ENCODE measurements around the gene SMIM24.

Gene SMIM24

DNA sequence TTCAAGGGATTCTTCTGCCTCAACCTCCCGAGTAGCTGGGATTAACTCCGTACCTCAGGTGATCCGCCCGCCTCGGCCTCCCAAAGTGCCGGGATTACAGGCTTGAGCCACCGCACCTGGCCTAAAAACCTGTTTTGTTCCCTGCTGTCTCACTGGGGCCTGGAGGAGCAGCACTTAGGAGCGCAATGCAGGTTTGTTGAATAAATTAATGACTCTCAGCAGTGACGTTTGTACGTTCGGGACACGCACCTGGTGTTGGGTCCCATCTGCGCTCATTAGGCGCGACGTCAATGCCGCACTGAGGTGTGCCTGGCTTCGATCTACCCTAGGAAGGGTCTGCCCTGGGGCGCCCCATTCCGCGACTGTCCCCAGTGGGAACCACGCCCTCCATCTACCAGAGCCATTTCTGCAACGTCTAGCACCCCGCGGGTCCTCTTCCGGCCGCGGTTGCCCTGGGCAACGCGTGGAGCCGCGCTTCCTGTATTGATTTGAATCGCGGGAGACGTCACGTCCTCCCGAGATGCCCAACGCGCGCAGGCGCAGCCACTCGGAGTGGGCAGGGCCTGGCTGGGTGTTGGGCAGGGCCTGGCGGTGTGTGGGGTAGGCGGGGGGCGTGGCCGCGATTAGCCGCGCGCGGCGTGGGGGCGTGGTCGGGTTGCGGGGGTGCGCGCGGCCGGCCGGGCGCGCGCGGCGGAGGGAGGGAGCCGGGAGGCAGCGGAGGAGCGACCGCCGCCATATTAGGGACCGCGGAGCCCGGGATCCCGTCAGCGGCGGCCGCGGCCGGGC, 25.5 kb upstream of the SMIM24 start, which contains the start of gene FZR1:
FZR1 (plus strand) TSS at position 714 of the 786 bp plus-strand sequence. CDS start 16,679 bp downstream, outside the sequence.
- H3K27ac ChIP-seq (ENCODE audit: low read length): peak within 1 kb of the TSS; percentile 66
- peaks cover 12% of the 10 kb centered on the region for H3K36me3 ChIP-seq (ENCODE audit: insufficient read depth, low read depth, low read length)
- H3K9ac ChIP-seq (ENCODE audit: low read depth, low read length): peak within 1 kb of the TSS; percentile 82
- H3K27me3 ChIP-seq (ENCODE audit: insufficient read depth, low read length): no peaks in the 10 kb centered on the region
- H3K4me1 ChIP-seq (ENCODE audit: insufficient read depth, low read length): no peaks in the 10 kb centered on the region
- H3K4me3 ChIP-seq (ENCODE audit: low read length): peak within 1 kb of the TSS; percentile 76
- no peaks in the 10 kb centered on the region for H3K9me3 ChIP-seq (ENCODE audit: insufficient read depth, low read depth, low read length)

DNA sequence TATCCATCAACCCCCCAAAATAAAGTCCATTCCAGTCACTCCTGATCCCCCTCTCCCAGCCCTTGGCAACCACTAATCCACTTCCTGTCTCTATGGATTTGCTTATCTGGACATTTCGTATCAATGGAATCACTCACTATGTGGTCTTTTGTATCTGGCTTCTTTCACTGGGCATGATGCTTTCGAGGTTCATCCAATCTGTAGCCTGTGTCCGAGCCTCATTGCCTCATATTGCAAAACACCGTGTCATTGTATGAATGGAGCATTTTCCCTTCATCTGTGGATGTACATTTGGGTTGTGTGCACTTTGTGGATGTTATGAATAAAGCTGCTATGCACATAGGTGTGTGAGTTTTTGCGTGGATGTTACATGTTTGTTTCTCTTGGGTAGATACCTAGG, 24.4 kb upstream of the SMIM24 start:
- no peaks in the 10 kb centered on the region for H3K9me3 ChIP-seq (ENCODE audit: insufficient read depth, low read depth, low read length)
- no peak overlapping the region; the same call in 1 of the 2 replicates for H3K4me3 ChIP-seq (ENCODE audit: low read length)
- H3K9ac ChIP-seq (ENCODE audit: low read depth, low read length): peak overlapping the region; percentile 82; the same call in 1 of the 2 replicates
- peaks cover 3% of the 10 kb centered on the region for H3K36me3 ChIP-seq (ENCODE audit: insufficient read depth, low read depth, low read length)
- no peaks in the 10 kb centered on the region for H3K27me3 ChIP-seq (ENCODE audit: insufficient read depth, low read length)
- H3K4me1 ChIP-seq (ENCODE audit: insufficient read depth, low read length): no peaks in the 10 kb centered on the region
- no peak overlapping the region for H3K27ac ChIP-seq (ENCODE audit: low read length)

- H3K27ac ChIP-seq (ENCODE audit: low read length): no peak overlapping the region
- no peaks in the 10 kb centered on the region for H3K27me3 ChIP-seq (ENCODE audit: insufficient read depth, low read length)
- no peaks in the 10 kb centered on the region for H3K36me3 ChIP-seq (ENCODE audit: insufficient read depth, low read depth, low read length)
- H3K4me3 ChIP-seq (ENCODE audit: low read length): no peak overlapping the region
- no peak overlapping the region for H3K9ac ChIP-seq (ENCODE audit: low read depth, low read length)
- no peaks in the 10 kb centered on the region for H3K9me3 ChIP-seq (ENCODE audit: insufficient read depth, low read depth, low read length)
- H3K4me1 ChIP-seq (ENCODE audit: insufficient read depth, low read length): no peaks in the 10 kb centered on the region
Measured at GRCh38 chr19:3503036-3503572, 22.8 kb upstream of the SMIM24 start.

- H3K4me3 ChIP-seq (ENCODE audit: low read length): no peak overlapping the region
- H3K27ac ChIP-seq (ENCODE audit: low read length): no peak overlapping the region
Measured at GRCh38 chr19:3501780-3502179, 21.5 kb upstream of the SMIM24 start.

DNA sequence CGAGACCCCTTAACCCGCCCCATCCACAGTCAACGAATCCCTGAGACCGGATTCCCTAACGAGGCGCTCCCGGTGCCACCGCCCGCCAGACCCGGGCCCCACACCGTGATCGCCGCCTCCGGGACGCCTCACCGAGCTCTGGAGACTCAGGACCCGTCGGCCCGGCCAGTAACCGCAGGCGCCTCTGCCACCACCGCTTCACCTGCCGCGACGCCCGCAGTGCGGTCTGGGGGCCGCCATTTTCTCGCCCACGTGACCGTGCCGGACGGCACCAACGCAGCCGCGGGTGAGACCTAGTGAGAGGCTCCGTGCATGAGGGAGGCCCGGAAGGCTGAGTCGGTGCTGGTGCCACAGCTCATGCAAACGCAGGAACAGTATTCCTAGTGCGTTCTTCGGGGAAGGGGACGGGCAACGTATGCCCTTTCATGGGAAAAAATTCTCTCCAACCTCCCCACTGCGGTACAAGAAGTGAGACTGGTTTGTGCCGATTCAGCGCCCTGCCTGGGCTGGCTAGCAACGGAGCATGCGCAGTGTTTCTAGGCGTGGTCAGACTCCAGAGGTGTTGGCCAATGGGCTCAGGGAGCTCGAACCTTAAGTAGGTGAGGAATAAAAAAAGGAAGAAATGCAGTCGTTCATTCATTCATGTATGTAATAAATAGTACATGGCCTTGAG, 20.2 kb upstream of the SMIM24 start, which contains the start of gene DOHH:
DOHH (minus strand) TSS at position 246 of the 673 bp plus-strand sequence. CDS start 3,860 bp downstream, outside the sequence.
- Histone ChIP-seq H3K36me3 (ENCODE audit: insufficient read depth, low read depth, low read length) (peaks cover 18% of the 10 kb centered on the region; the same call in 1 of the 2 replicates), H3K27me3 (ENCODE audit: insufficient read depth, low read length) (no peaks in the 10 kb centered on the region), H3K4me3 (ENCODE audit: low read length) (peak within 1 kb of the TSS; percentile 97), H3K4me1 (ENCODE audit: insufficient read depth, low read length) (no peaks in the 10 kb centered on the region), H3K9ac (ENCODE audit: low read depth, low read length) (peak within 1 kb of the TSS; percentile 100), H3K27ac (ENCODE audit: low read length) (peak within 1 kb of the TSS; percentile 99), H3K9me3 (ENCODE audit: insufficient read depth, low read depth, low read length) (no peaks in the 10 kb centered on the region)

More at GRCh38 chr19:3501780-3502179, 21.5 kb upstream of the SMIM24 start:
- H3K9ac ChIP-seq (ENCODE audit: low read depth, low read length): no peak overlapping the region
- no peaks in the 10 kb centered on the region for H3K27me3 ChIP-seq (ENCODE audit: insufficient read depth, low read length)
- no peaks in the 10 kb centered on the region for H3K9me3 ChIP-seq (ENCODE audit: insufficient read depth, low read depth, low read length)
- H3K4me1 ChIP-seq (ENCODE audit: insufficient read depth, low read length): no peaks in the 10 kb centered on the region
- H3K36me3 ChIP-seq (ENCODE audit: insufficient read depth, low read depth, low read length): 0 out of 2 replicates have a peak, but pooled peaks cover 6% of the 10 kb centered on the region

DNA sequence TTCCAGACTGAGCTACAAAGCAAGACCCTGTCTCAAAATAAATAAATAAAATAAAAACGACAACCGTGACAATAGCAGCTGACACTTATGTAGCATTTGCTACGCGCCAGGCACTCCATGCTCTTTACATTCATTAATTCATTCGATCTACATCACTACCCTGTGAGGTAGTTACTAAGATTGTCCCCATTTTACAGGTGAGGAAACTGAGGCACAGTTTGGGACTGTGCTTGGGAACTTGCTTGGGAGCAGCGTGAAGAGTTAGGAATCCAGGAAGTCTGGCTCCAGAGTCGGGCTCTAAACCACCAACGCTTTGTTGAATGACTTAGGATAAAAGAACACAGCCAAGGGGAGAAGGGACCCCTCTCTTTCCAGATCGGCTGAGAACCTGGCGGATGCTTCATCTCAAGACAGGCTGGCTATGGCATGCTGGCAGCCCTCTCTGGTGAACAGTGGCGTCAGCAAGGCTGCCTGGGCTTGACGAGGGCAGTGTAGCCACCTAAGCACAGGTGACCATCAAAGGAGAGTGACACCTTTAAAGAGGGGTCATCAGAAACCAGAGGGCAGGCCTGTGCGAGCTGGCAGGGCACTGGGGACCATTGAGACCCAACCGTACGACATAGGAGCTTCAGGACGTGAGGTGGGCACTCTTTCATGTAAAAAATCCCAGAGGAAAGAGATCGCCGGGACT, 19.6 kb upstream of the SMIM24 start:
- Histone ChIP-seq H3K4me1 (ENCODE audit: insufficient read depth, low read length) (no peaks in the 10 kb centered on the region), H3K27ac (ENCODE audit: low read length) (peak overlapping the region; percentile 40), H3K4me3 (ENCODE audit: low read length) (peak overlapping the region; percentile 97), H3K36me3 (ENCODE audit: insufficient read depth, low read depth, low read length) (peaks cover 23% of the 10 kb centered on the region; the same call in 1 of the 2 replicates), H3K9ac (ENCODE audit: low read depth, low read length) (peak overlapping the region; percentile 100), H3K27me3 (ENCODE audit: insufficient read depth, low read length) (no peaks in the 10 kb centered on the region), H3K9me3 (ENCODE audit: insufficient read depth, low read depth, low read length) (no peaks in the 10 kb centered on the region)

GRCh38 chr19:3497757-3498520, 17.6 kb upstream of the SMIM24 start:
- no peak overlapping the region for H3K4me3 ChIP-seq (ENCODE audit: low read length)
- H3K27me3 ChIP-seq (ENCODE audit: insufficient read depth, low read length): no peaks in the 10 kb centered on the region
- H3K4me1 ChIP-seq (ENCODE audit: insufficient read depth, low read length): no peaks in the 10 kb centered on the region
- no peak overlapping the region for H3K27ac ChIP-seq (ENCODE audit: low read length)
- no peak overlapping the region for H3K9ac ChIP-seq (ENCODE audit: low read depth, low read length)
- H3K9me3 ChIP-seq (ENCODE audit: insufficient read depth, low read depth, low read length): no peaks in the 10 kb centered on the region
- H3K36me3 ChIP-seq (ENCODE audit: insufficient read depth, low read depth, low read length): peaks cover 32% of the 10 kb centered on the region; the same call in 1 of the 2 replicates

DNA sequence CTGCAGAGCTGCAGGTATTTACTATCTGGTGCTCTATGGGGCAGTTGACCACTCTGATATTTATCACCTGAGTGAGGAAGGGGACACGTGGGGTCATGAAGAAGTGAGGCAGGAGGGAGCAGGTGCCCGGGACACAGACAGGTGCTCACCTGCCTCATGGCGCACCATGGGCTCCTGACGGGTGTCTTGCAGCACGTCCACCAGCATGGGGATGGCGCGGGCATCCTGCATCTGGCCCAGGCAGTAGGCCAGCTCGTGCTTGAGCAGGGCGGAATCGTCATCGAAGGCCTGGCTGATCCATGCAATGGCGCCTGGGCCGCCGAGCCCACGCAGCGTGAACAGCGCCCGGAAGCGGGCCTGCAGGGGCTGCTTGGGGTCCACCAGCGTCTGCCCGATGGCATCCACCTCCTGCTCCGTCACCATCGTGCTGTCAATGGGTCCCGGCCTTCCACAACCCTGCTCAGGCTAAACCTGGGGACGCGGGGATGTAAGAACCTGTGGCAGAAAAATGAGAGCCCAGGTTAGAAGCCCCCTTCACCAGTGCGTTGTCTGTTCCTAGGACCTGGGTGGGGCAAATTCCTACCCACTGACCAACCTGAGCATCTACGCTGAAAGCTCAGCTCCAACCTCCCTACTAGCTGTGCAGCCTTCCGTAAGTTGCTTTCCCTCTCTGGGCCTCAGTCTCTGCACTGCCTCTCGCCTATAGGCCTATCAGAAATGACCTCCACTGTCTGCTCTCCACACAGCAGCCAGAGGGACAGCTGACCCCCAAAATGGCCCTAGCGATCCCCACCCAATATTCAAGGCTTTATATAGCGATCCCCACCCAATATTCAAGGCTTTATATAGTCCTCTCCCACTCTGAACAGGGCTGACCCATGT, 16.3 kb upstream of the SMIM24 start:
- no peaks in the 10 kb centered on the region for H3K27me3 ChIP-seq (ENCODE audit: insufficient read depth, low read length)
- no peaks in the 10 kb centered on the region for H3K9me3 ChIP-seq (ENCODE audit: insufficient read depth, low read depth, low read length)
- no peak overlapping the region for H3K4me3 ChIP-seq (ENCODE audit: low read length)
- H3K27ac ChIP-seq (ENCODE audit: low read length): no peak overlapping the region
- H3K4me1 ChIP-seq (ENCODE audit: insufficient read depth, low read length): no peaks in the 10 kb centered on the region
- peaks cover 42% of the 10 kb centered on the region; the same call in 1 of the 2 replicates for H3K36me3 ChIP-seq (ENCODE audit: insufficient read depth, low read depth, low read length)
- H3K9ac ChIP-seq (ENCODE audit: low read depth, low read length): no peak overlapping the region

DNA sequence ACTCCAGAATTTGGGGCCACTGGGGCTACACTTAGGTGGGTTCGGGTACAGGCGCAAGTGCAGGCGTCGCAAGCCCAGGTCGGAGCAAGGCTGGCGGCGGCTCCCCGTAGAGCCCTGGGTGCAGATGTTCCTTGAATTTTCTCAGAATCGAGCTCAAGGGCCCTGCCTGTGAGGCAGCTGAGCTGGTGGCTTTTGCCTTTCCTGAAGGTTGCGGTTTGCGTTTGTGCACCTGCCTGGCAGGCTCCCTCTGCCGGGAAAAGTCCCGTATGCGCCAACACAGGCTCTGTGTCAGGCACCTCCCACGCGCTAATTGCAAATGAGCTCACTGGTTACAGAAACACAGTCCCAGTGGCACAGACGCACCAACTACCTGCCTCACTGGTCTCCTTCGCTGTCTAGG, 14.2 kb upstream of the SMIM24 start:
- no peak overlapping the region for H3K27ac ChIP-seq (ENCODE audit: low read length)
- no peak overlapping the region for H3K9ac ChIP-seq (ENCODE audit: low read depth, low read length)
- H3K27me3 ChIP-seq (ENCODE audit: insufficient read depth, low read length): no peaks in the 10 kb centered on the region
- H3K36me3 ChIP-seq (ENCODE audit: insufficient read depth, low read depth, low read length): peaks cover 43% of the 10 kb centered on the region; the same call in 1 of the 2 replicates
- no peak overlapping the region for H3K4me3 ChIP-seq (ENCODE audit: low read length)
- no peaks in the 10 kb centered on the region for H3K9me3 ChIP-seq (ENCODE audit: insufficient read depth, low read depth, low read length)
- H3K4me1 ChIP-seq (ENCODE audit: insufficient read depth, low read length): no peaks in the 10 kb centered on the region

DNA sequence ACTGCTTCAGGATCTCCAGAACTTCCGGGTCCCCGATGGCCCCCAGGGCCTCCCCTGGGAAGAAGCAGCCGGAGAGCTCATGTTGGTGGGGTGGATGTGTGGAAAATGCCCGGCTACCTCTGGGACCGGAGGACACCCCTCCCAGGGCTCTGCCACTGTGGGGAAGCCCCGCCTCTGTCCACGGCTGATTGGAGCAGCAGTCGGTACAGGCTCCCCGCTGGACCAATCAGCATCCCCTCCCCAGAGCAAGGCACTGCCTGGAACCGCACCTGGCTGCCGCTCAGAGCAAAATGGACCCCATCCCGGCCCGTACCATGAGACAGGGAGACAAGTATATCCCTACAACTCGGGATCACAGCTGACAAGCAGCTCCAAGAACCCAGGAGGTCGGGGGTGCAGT, 13.7 kb upstream of the SMIM24 start:
- Histone ChIP-seq H3K4me1 (ENCODE audit: insufficient read depth, low read length) (no peaks in the 10 kb centered on the region), H3K27ac (ENCODE audit: low read length) (no peak overlapping the region), H3K27me3 (ENCODE audit: insufficient read depth, low read length) (no peaks in the 10 kb centered on the region), H3K9ac (ENCODE audit: low read depth, low read length) (no peak overlapping the region), H3K4me3 (ENCODE audit: low read length) (no peak overlapping the region), H3K9me3 (ENCODE audit: insufficient read depth, low read depth, low read length) (no peaks in the 10 kb centered on the region), H3K36me3 (ENCODE audit: insufficient read depth, low read depth, low read length) (peaks cover 43% of the 10 kb centered on the region; the same call in 1 of the 2 replicates)

All from iPS-20b (cell line).